ENCODE results near the gene HCLS1. TPM values are rescaled to one million over a fixed set of nuclear protein-coding genes. Genes with fewer than 3 reads are reported as not detected.

Gene HCLS1
- polyA plus RNA-seq, 10 donors, result 4.2 to 21.2 (median 7.2) TPM

GRCh38 chr3:121658716-121659435, 1.8 kb downstream of the HCLS1 start:
- DNase-seq, result no peak

GRCh38 chr3:121654493-121655385, 6.0 kb downstream of the HCLS1 start:
- no peak for DNase-seq

GRCh38 chr3:121651684-121652083, 9.0 kb downstream of the HCLS1 start:
- no peak for DNase-seq

- no peak for DNase-seq
These were observed 11.1 kb downstream of the HCLS1 start for GRCh38 chr3:121649645-121650044.

- DNase-seq, result peak in 2 of 3 donors; percentile 31 to 45
These were observed 12.3 kb downstream of the HCLS1 start for GRCh38 chr3:121648219-121648958.

GRCh38 chr3:121645054-121645453, 15.6 kb downstream of the HCLS1 start:
- no peak for DNase-seq

GRCh38 chr3:121642601-121643314, 17.9 kb downstream of the HCLS1 start:
- no peak for DNase-seq

- DNase-seq, result no peak
These were observed 19.6 kb downstream of the HCLS1 start for GRCh38 chr3:121641127-121641526.

GRCh38 chr3:121637922-121638321, 22.8 kb downstream of the HCLS1 start:
- DNase-seq, result no peak

GRCh38 chr3:121630355-121630754, 30.3 kb downstream of the HCLS1 start:
- no peak for DNase-seq

GRCh38 chr3:121629601-121630000, 31.1 kb downstream of the HCLS1 start:
- no peak for DNase-seq

- no peak for DNase-seq
These were observed 33.1 kb downstream of the HCLS1 start for GRCh38 chr3:121627622-121628021.

GRCh38 chr3:121627211-121627610, 33.5 kb downstream of the HCLS1 start:
- DNase-seq, result no peak

GRCh38 chr3:121626495-121626894, 34.2 kb downstream of the HCLS1 start:
- no peak for DNase-seq

GRCh38 chr3:121624147-121624899, 36.4 kb downstream of the HCLS1 start:
- DNase-seq, result no peak

- DNase-seq, result no peak
These were observed 39.2 kb downstream of the HCLS1 start for GRCh38 chr3:121621491-121621890.

- no peak for DNase-seq
These were observed 41.0 kb downstream of the HCLS1 start for GRCh38 chr3:121619691-121620090.

GRCh38 chr3:121606106-121606505, 54.6 kb downstream of the HCLS1 start:
- DNase-seq, result no peak

GRCh38 chr3:121604759-121605158, 55.9 kb downstream of the HCLS1 start:
- DNase-seq, result no peak

GRCh38 chr3:121601212-121601812, 59.4 kb downstream of the HCLS1 start:
- DNase-seq, result peak in 1 of 3 donors; percentile 2
